ENCODE measurements around the gene MIPOL1. TPM values are rescaled to one million over a fixed set of nuclear protein-coding genes. Genes with fewer than 3 reads are reported as not detected.

MIPOL1 gene
- total RNA-seq, 1 experiment from 2014 or later, result 15.4 TPM

GRCh38 chr14:37411079-37411735 lies 213.5 kb downstream of the MIPOL1 start:
- H3K4me3 ChIP-seq (replicated peaks in 1 of 2; ENCODE audit: low read depth in 1 of 2, low read length in 2 of 2), result no peak overlapping the region
- H3K4me2 ChIP-seq (ENCODE audit: low read length), result no peak overlapping the region
- H2AFZ ChIP-seq (ENCODE audit: low read depth, low read length, poor library complexity, severe bottlenecking), result no peak overlapping the region
- DNase-seq (ENCODE audit: low read depth, low spot score), result no peak
- intact Hi-C loops (cut with micrococcal nuclease), result no loop called here
- no peak overlapping the region for H3K27ac ChIP-seq (ENCODE audit: low read depth, low read length)
- no peaks in the 10 kb centered on the region for H4K20me1 ChIP-seq (ENCODE audit: insufficient read depth)
- H3K9me2 ChIP-seq (ENCODE audit: insufficient read depth), result no peaks in the 10 kb centered on the region
- ChIA-PET RAD21 (ENCODE audit: low non-redundant PET in 1 of 2, low total read pairs in 2 of 2, uncharacterized antibody in 2 of 2, unreplicated experiment in 2 of 2) (no interaction called here), CTCF (no interaction called here), POLR2A (no interaction called here)
- H3K79me2 ChIP-seq (ENCODE audit: insufficient read depth, low read length), result no peaks in the 10 kb centered on the region
- H3K9me3 ChIP-seq (ENCODE audit: control insufficient read depth in 1 of 2, insufficient read depth in 1 of 2, low read depth in 1 of 2, low read length in 2 of 2), result no peaks in the 10 kb centered on the region
- H3K36me3 ChIP-seq (ENCODE audit: control insufficient read depth in 1 of 2, insufficient read depth in 2 of 2, low read length in 2 of 2), result no peaks in the 10 kb centered on the region
- ATAC-seq, result no peak
- no peaks in the 10 kb centered on the region for H3K27me3 ChIP-seq (ENCODE audit: insufficient read depth, low read length)
- BruUV-seq (replicated peaks), result no TSS peak
- H3K9ac ChIP-seq (ENCODE audit: low read length), result no peak overlapping the region
- TF ChIP-seq ELF1 (IDR thresholded peaks at IDR 0.05; ENCODE audit: borderline replicate concordance, low read depth) (no peak), JUND (IDR thresholded peaks at IDR 0.05) (no peak), SIN3A (IDR thresholded peaks at IDR 0.05; ENCODE audit: low read depth) (no peak), CBX3 (IDR thresholded peaks at IDR 0.05; ENCODE audit: low read depth) (no peak), ZNF274 (IDR thresholded peaks at IDR 0.05; ENCODE audit: low read depth, low read length) (no peak), CTCF (IDR thresholded peaks at IDR 0.05 in 2 of 3, conservative IDR thresholded peaks at IDR 0.05 in 1 of 3; ENCODE audit: borderline replicate concordance in 1 of 3, insufficient read depth in 1 of 3, low read depth in 2 of 3, low read length in 2 of 3) (no peak), RAD21 (IDR thresholded peaks at IDR 0.05; ENCODE audit: low read depth) (no peak), SRF (IDR thresholded peaks at IDR 0.05; ENCODE audit: low read depth) (no peak), YY1 (IDR thresholded peaks at IDR 0.05; ENCODE audit: extremely low read depth, insufficient replicate concordance, low read depth, low read length) (no peak), EZH2phosphoT487 (IDR thresholded peaks at IDR 0.05; ENCODE audit: borderline replicate concordance) (no peak), TCF7L2 (IDR thresholded peaks at IDR 0.05; ENCODE audit: borderline replicate concordance, extremely low read depth, insufficient read depth, insufficient read length) (no peak), SP1 (IDR thresholded peaks at IDR 0.05; ENCODE audit: low read depth) (no peak), EGR1 (IDR thresholded peaks at IDR 0.05; ENCODE audit: low read depth) (no peak)
- H3K4me1 ChIP-seq (ENCODE audit: control insufficient read depth in 1 of 2, insufficient read depth in 2 of 2, low read length in 2 of 2), result no peaks in the 10 kb centered on the region

Measured in HCT116 (cell line).